Measurements from ENCODE around the gene KCNG1. TPM values are rescaled to one million over a fixed set of nuclear protein-coding genes. Genes with fewer than 3 reads are reported as not detected.

The KCNG1 gene
- total RNA-seq, 1 donor from 2014 or later: 7.8 TPM

GRCh38 chr20:50992336-50992732 lies 30.6 kb downstream of the KCNG1 start:
- H3K27ac Mint-ChIP-seq: no peak overlapping the region
- no peak for TF ChIP-seq CTCF (IDR thresholded peaks at IDR 0.05; ENCODE audit: unreplicated experiment)
- DNase-seq (ENCODE audit: low spot score, unreplicated experiment): no peak
- H3K4me1 Mint-ChIP-seq (ENCODE audit: low read depth): peaks cover 4% of the 10 kb centered on the region
- no peaks in the 10 kb centered on the region for H3K9me3 Mint-ChIP-seq (ENCODE audit: low read depth)
- peaks cover 11% of the 10 kb centered on the region for H3K27me3 Mint-ChIP-seq
- no peak overlapping the region for H3K4me3 Mint-ChIP-seq (ENCODE audit: low read depth)
- no peaks in the 10 kb centered on the region for H3K36me3 Mint-ChIP-seq (ENCODE audit: insufficient read depth)

- H3K4me3 Mint-ChIP-seq (ENCODE audit: low read depth): no peak overlapping the region
- no peaks in the 10 kb centered on the region for H3K9me3 Mint-ChIP-seq (ENCODE audit: low read depth)
- H3K4me1 Mint-ChIP-seq (ENCODE audit: low read depth): peaks cover 4% of the 10 kb centered on the region
- DNase-seq (ENCODE audit: low spot score, unreplicated experiment): no peak
- peaks cover 7% of the 10 kb centered on the region for H3K27me3 Mint-ChIP-seq
- no peaks in the 10 kb centered on the region for H3K36me3 Mint-ChIP-seq (ENCODE audit: insufficient read depth)
- H3K27ac Mint-ChIP-seq: no peak overlapping the region
- TF ChIP-seq CTCF (IDR thresholded peaks at IDR 0.05; ENCODE audit: unreplicated experiment): no peak
These were observed 31.8 kb downstream of the KCNG1 start for GRCh38 chr20:50991076-50991475.

- H3K9me3 Mint-ChIP-seq (ENCODE audit: low read depth): no peaks in the 10 kb centered on the region
- DNase-seq (ENCODE audit: low spot score, unreplicated experiment): peak; percentile 69
- peak; percentile 84 for TF ChIP-seq CTCF (IDR thresholded peaks at IDR 0.05; ENCODE audit: unreplicated experiment)
- H3K4me1 Mint-ChIP-seq (ENCODE audit: low read depth): peaks cover 4% of the 10 kb centered on the region
- no peaks in the 10 kb centered on the region for H3K36me3 Mint-ChIP-seq (ENCODE audit: insufficient read depth)
- no peak overlapping the region for H3K27ac Mint-ChIP-seq
- H3K27me3 Mint-ChIP-seq: peaks cover 9% of the 10 kb centered on the region
- no peak overlapping the region for H3K4me3 Mint-ChIP-seq (ENCODE audit: low read depth)
These were observed 35.3 kb downstream of the KCNG1 start for GRCh38 chr20:50987493-50988210.

- Mint-ChIP-seq H3K4me3 (ENCODE audit: low read depth) (no peak overlapping the region), H3K27me3 (peaks cover 24% of the 10 kb centered on the region), H3K27ac (no peak overlapping the region), H3K4me1 (ENCODE audit: low read depth) (peaks cover under 1% of the 10 kb centered on the region), H3K9me3 (ENCODE audit: low read depth) (no peaks in the 10 kb centered on the region), H3K36me3 (ENCODE audit: insufficient read depth) (no peaks in the 10 kb centered on the region)
- TF ChIP-seq CTCF (IDR thresholded peaks at IDR 0.05; ENCODE audit: unreplicated experiment): no peak
- no peak for DNase-seq (ENCODE audit: low spot score, unreplicated experiment)
These were observed 39.6 kb downstream of the KCNG1 start for GRCh38 chr20:50983321-50983720.

- Mint-ChIP-seq H3K27me3 (peaks cover 24% of the 10 kb centered on the region), H3K36me3 (ENCODE audit: insufficient read depth) (no peaks in the 10 kb centered on the region), H3K27ac (no peak overlapping the region), H3K4me1 (ENCODE audit: low read depth) (peaks cover 9% of the 10 kb centered on the region), H3K9me3 (ENCODE audit: low read depth) (no peaks in the 10 kb centered on the region), H3K4me3 (ENCODE audit: low read depth) (no peak overlapping the region)
- TF ChIP-seq CTCF (IDR thresholded peaks at IDR 0.05; ENCODE audit: unreplicated experiment): no peak
- no peak for DNase-seq (ENCODE audit: low spot score, unreplicated experiment)
These were observed 40.5 kb downstream of the KCNG1 start for GRCh38 chr20:50982363-50982762.

All from progenitor cell of endocrine pancreas (in vitro differentiated cells).